Right lobe of liver (tissue), 6 donors: ENCODE measurements around the gene SDK1. TPM values are rescaled to one million over a fixed set of nuclear protein-coding genes. Genes with fewer than 3 reads are reported as not detected.

Experiments used
- ATAC-seq, 4 donors: fragments of 200-7000 bp; cut with Tn5 transposase; one replicate each; pipeline ENCODE4 v1.9.1; 2020; ENCODE audit warnings: mild to moderate bottlenecking in 4 of 4, moderate library complexity in 4 of 4
- DNase-seq, 3 donors: peaks; one replicate each; pipeline ENCODE4 v3.0.0-alpha.2; 2020
- H3K27ac ChIP-seq, 3 donors: fragments of 200-600 bp; one replicate each; pipeline ENCODE4 v1.8.0; 2022
- H3K27me3 ChIP-seq, 2 donors: fragments of 200-600 bp; one replicate each; pipeline ENCODE4 v1.8.0; 2022
- H3K36me3 ChIP-seq, 4 donors: fragments of 200-600 bp; sonication (generic) in 1 of 4; one replicate each; pipeline versions ENCODE4 v1.5.1 to v1.8.0; 2017 to 2022; ENCODE audit warnings: control low read depth in 1 of 4
- H3K4me1 ChIP-seq, 4 donors: fragments of 200-600 bp; sonication (generic) in 1 of 4; one replicate each; pipeline versions ENCODE4 v1.5.1 to v1.8.0; 2017 to 2022; ENCODE audit warnings: control low read depth in 1 of 4
- H3K4me3 ChIP-seq, 3 donors: fragments of 200-600 bp; one replicate each; pipeline ENCODE4 v1.8.0; 2022
- H3K9me3 ChIP-seq, 4 donors: fragments of 200-600 bp; sonication (generic) in 1 of 4; one replicate each; pipeline versions ENCODE4 v1.5.1 to v1.8.0; 2017 to 2022; ENCODE audit warnings: control low read depth in 1 of 4
- CTCF ChIP-seq, 4 donors: fragments of 200-600 bp in 3 of 4; fragments of 450-650 bp in 1 of 4; IDR thresholded peaks; one replicate each; pipeline versions ENCODE4 v1.5.1 to v1.8.0; 2016 to 2022; ENCODE audit warnings: antibody characterized with exemption in 4 of 4, mild to moderate bottlenecking in 2 of 4
- POLR2A ChIP-seq: fragments of 450-650 bp; IDR thresholded peaks from one replicate; pipeline ENCODE4 v1.6.1; 2017; ENCODE audit warnings: antibody characterized with exemption, mild to moderate bottlenecking
- WGBS: methylation state at CpG from one replicate; pipeline ENCODE4 v1.1.6; 2018; ENCODE audit warnings: low coverage, low lambda C conversion rate; ENCODE audit not compliant: insufficient coverage; ENCODE audit errors: missing lambda C conversion rate; 5-methylcytosine and 5-hydroxymethylcytosine counted together
- intact Hi-C, 2 donors: fragments of 100-400 bp; cut with DNase I; formaldehyde crosslinking; loops; one replicate each; pipeline versions ENCODE4 v1.11.2 to v1.14.1; 2022
- total RNA-seq, 6 experiments: library from RNA; depleted of rRNA in 2 of 6; stranded (reverse); fragments of >200 nt in 2 of 6; fragmentation: NEBNext Ultra II Directional in 3 of 6; extraction: Animal tissue kit (Norgen Biotek cat#: 25700) in 3 of 6; gene quantifications; one replicate each; pipeline versions ENCODE4 v1.1.0 to v1.2.4, GENCODE V29; 2016 to 2023
- donor health status: DM: no; HTN: yes; CAD: no.
- donor health status: DM: no; HTN: no; CAD: no.
- donor health status: DM: no; HTN: no; CAD: no.
- donor health status: DM: no; HTN: yes; CAD: no.
- donor health status: DM: no; HTN: yes; CAD: no.

The SDK1 gene
- total RNA-seq, 6 experiments from 2014 or later, result 0.07 to 1.4 (median 0.65) TPM

GRCh38 chr7:3971323-3971722, 670.3 kb downstream of the SDK1 start:
- ATAC-seq, result no peak
- Histone ChIP-seq H3K4me1 (no peaks in the 10 kb centered on the region), H3K4me3 (no peak overlapping the region), H3K36me3 (no peaks in the 10 kb centered on the region), H3K27ac (no peak overlapping the region), H3K9me3 (no peaks in the 10 kb centered on the region), H3K27me3 (no peaks in the 10 kb centered on the region)
- TF ChIP-seq CTCF (IDR thresholded peaks at IDR 0.05) (no peak), POLR2A (no peak)
- DNase-seq, result no peak
- WGBS, result 64% methylated on average over 13 of the region's 13 CpGs
- intact Hi-C loops, result no loop called here

GRCh38 chr7:3973264-3973663, 672.2 kb downstream of the SDK1 start:
- intact Hi-C loops, result no loop called here
- Histone ChIP-seq H3K27me3 (no peaks in the 10 kb centered on the region), H3K27ac (no peak overlapping the region), H3K4me3 (no peak overlapping the region), H3K4me1 (no peaks in the 10 kb centered on the region), H3K9me3 (no peaks in the 10 kb centered on the region), H3K36me3 (no peaks in the 10 kb centered on the region)
- no peak for DNase-seq
- TF ChIP-seq CTCF (IDR thresholded peaks at IDR 0.05) (no peak), POLR2A (no peak)
- 59% methylated on average over 3 of the region's 3 CpGs for WGBS
- no peak for ATAC-seq

GRCh38 chr7:3974329-3974728, 673.3 kb downstream of the SDK1 start:
- Histone ChIP-seq H3K27ac (no peak overlapping the region), H3K4me3 (no peak overlapping the region), H3K9me3 (no peaks in the 10 kb centered on the region), H3K27me3 (no peaks in the 10 kb centered on the region), H3K4me1 (no peaks in the 10 kb centered on the region), H3K36me3 (no peaks in the 10 kb centered on the region)
- no peak for DNase-seq
- no peak for TF ChIP-seq CTCF (IDR thresholded peaks at IDR 0.05)
- TF ChIP-seq POLR2A, result no peak
- no peak for ATAC-seq
- 85% methylated on average over 17 of the region's 19 CpGs for WGBS
- intact Hi-C loops, result no loop called here

- intact Hi-C loops, result no loop called here
- H3K9me3 ChIP-seq, result no peaks in the 10 kb centered on the region
- H3K4me1 ChIP-seq, result no peaks in the 10 kb centered on the region
- TF ChIP-seq POLR2A, result no peak
- TF ChIP-seq CTCF (IDR thresholded peaks at IDR 0.05), result no peak
- DNase-seq (no peak), ATAC-seq (no peak)
- WGBS, result 89% methylated on average over 4 of the region's 6 CpGs
- no peak overlapping the region for H3K27ac ChIP-seq
- no peaks in the 10 kb centered on the region for H3K27me3 ChIP-seq
- no peaks in the 10 kb centered on the region for H3K36me3 ChIP-seq
- H3K4me3 ChIP-seq, result no peak overlapping the region
Observed at GRCh38 chr7:3975371-3975770, 674.3 kb downstream of the SDK1 start.

- DNase-seq (no peak), ATAC-seq (no peak)
- Histone ChIP-seq H3K27me3 (no peaks in the 10 kb centered on the region), H3K36me3 (no peaks in the 10 kb centered on the region), H3K4me3 (no peak overlapping the region), H3K4me1 (no peaks in the 10 kb centered on the region), H3K9me3 (no peaks in the 10 kb centered on the region), H3K27ac (no peak overlapping the region)
- intact Hi-C loops, result no loop called here
- TF ChIP-seq POLR2A (no peak), CTCF (IDR thresholded peaks at IDR 0.05) (no peak)
- 78% methylated on average over 4 of the region's 12 CpGs for WGBS
Observed at GRCh38 chr7:3977391-3977790, 676.3 kb downstream of the SDK1 start.
